Measurements from ENCODE around the gene HECTD4.
"Not testable (repeated sequence)": the region's sequence is repeated elsewhere in the genome, so short reads cannot be mapped to it uniquely, and the experiment has no call there.

Gene HECTD4

DNA sequence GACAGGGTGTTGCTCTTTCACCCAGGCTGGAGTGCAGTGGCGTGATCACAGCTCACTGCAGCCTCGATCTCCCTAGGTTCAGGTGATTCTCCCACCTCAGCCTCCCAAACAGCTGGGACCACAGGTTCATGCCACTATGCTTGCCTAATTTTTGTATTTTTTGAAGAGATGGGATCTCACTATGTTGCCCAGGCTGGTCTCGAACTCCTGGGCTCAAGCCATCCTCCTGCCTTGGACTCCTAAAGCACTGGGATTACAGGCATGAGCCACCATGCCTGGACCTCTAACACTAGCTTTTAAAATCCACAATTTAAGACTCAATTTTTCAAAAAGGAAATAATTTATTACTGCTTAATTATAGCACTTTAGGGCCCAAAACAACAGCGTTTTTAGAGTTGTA lies 149.0 kb downstream of the HECTD4 start:
- ChIA-PET POLR2A (no interaction called here), CTCF (no interaction called here)
- DNase-seq (ENCODE audit: extremely low spot score), result no peak
- TF ChIP-seq SP1 (IDR thresholded peaks at IDR 0.05), result no peak
- TF ChIP-seq, protein P1, sequence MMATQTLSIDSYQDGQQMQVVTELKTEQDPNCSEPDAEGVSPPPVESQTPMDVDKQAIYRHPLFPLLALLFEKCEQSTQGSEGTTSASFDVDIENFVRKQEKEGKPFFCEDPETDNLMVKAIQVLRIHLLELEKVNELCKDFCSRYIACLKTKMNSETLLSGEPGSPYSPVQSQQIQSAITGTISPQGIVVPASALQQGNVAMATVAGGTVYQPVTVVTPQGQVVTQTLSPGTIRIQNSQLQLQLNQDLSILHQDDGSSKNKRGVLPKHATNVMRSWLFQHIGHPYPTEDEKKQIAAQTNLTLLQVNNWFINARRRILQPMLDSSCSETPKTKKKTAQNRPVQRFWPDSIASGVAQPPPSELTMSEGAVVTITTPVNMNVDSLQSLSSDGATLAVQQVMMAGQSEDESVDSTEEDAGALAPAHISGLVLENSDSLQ (IDR thresholded peaks at IDR 0.05), result no peak
- no peak for TF ChIP-seq FOXA1 (IDR thresholded peaks at IDR 0.05)
- no peak for TF ChIP-seq HDGF (IDR thresholded peaks at IDR 0.05; ENCODE audit: borderline replicate concordance)
- TF ChIP-seq BHLHE40 (IDR thresholded peaks at IDR 0.05; ENCODE audit: borderline replicate concordance), result no peak
- TF ChIP-seq ARNT (IDR thresholded peaks at IDR 0.05), result no peak
- no peak for TF ChIP-seq CTBP1 (IDR thresholded peaks at IDR 0.05; ENCODE audit: borderline replicate concordance)
- no peak for TF ChIP-seq SUZ12 (IDR thresholded peaks at IDR 0.05)
- TF ChIP-seq L3MBTL2 (conservative IDR thresholded peaks at IDR 0.05), result no peak
- TF ChIP-seq NFRKB (IDR thresholded peaks at IDR 0.05), result no peak
- TF ChIP-seq ZNF384 (IDR thresholded peaks at IDR 0.05), result no peak

DNA sequence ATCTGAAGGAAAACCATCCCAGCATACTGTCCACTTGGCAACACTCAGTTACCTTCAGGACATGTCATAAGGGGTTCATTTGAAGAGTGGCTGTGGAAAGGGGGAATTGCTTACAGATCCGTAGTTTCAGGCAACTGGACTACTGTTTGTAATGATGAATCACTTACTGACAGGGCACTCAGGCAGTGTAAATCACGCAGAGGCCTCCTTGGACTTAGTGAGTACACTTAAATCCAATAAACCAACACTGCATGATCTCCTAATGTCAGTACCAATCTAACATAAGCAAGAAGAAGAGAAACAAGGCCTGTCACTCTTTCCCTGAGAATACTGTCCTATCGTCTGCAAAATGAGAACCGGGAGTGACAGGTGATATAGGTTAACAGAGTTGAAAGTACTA lies 152.1 kb downstream of the HECTD4 start:
- TF ChIP-seq L3MBTL2 (conservative IDR thresholded peaks at IDR 0.05), result no peak
- TF ChIP-seq ELF4 (IDR thresholded peaks at IDR 0.05), result no peak
- no peak for TF ChIP-seq ARNT (IDR thresholded peaks at IDR 0.05)
- no peak for TF ChIP-seq FOXK2 (IDR thresholded peaks at IDR 0.05)
- TF ChIP-seq HDGF (IDR thresholded peaks at IDR 0.05; ENCODE audit: borderline replicate concordance), result no peak
- TF ChIP-seq, protein P1 (IDR thresholded peaks at IDR 0.05), result no peak
- no peak for TF ChIP-seq NFRKB (IDR thresholded peaks at IDR 0.05)
- no peak for TF ChIP-seq FOXA1 (IDR thresholded peaks at IDR 0.05)
- no peak for TF ChIP-seq BHLHE40 (IDR thresholded peaks at IDR 0.05; ENCODE audit: borderline replicate concordance)
- no peak for TF ChIP-seq FOXM1 (IDR thresholded peaks at IDR 0.05; ENCODE audit: borderline replicate concordance)
- no peak for TF ChIP-seq CTBP1 (IDR thresholded peaks at IDR 0.05; ENCODE audit: borderline replicate concordance)
- TF ChIP-seq SP1 (IDR thresholded peaks at IDR 0.05), result no peak
- TF ChIP-seq SUZ12 (IDR thresholded peaks at IDR 0.05), result no peak
- no peak for TF ChIP-seq ZNF384 (IDR thresholded peaks at IDR 0.05)
- TF ChIP-seq TARDBP (IDR thresholded peaks at IDR 0.05), result no peak
- no peak for TF ChIP-seq LEF1 (IDR thresholded peaks at IDR 0.05; ENCODE audit: borderline replicate concordance)
- CTCF ChIA-PET, result interaction anchor here (0.7 kb wide), 1 partner anchor 151 kb away, joined by 3 read pairs; no protein-coding TSS in a partner anchor
- POLR2A ChIA-PET, result no interaction called here
- DNase-seq (ENCODE audit: extremely low spot score), result no peak

DNA sequence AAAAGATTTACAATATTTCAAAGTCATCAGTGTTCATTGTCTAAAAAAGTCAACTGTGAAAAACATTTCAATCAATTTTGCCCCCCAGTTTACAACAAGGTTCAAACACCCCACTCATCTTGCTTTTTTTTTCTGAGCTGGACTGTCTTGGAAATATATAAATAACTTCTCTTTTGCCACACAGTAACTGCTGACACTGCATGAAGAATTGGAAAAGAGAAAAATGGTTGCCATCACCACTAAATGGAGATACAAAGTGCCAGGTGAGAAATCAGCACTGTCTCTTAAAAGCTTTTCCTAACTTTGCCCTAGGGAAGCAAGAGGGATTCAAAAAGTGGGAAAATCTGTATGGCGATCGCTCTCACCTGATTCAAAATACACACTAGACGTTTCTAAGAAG lies 155.5 kb downstream of the HECTD4 start:
- CTCF ChIA-PET, result no interaction called here
- no peak for TF ChIP-seq CTBP1 (IDR thresholded peaks at IDR 0.05; ENCODE audit: borderline replicate concordance)
- TF ChIP-seq FOXA1 (IDR thresholded peaks at IDR 0.05), result no peak
- TF ChIP-seq ELF4 (IDR thresholded peaks at IDR 0.05), result no peak
- TF ChIP-seq TARDBP (IDR thresholded peaks at IDR 0.05), result no peak
- TF ChIP-seq HDGF (IDR thresholded peaks at IDR 0.05; ENCODE audit: borderline replicate concordance), result no peak
- TF ChIP-seq NFRKB (IDR thresholded peaks at IDR 0.05), result no peak
- no peak for TF ChIP-seq ARNT (IDR thresholded peaks at IDR 0.05)
- no peak for TF ChIP-seq BHLHE40 (IDR thresholded peaks at IDR 0.05; ENCODE audit: borderline replicate concordance)
- POLR2A ChIA-PET, result no interaction called here
- DNase-seq (ENCODE audit: extremely low spot score), result no peak

- CTCF ChIA-PET; DNase-seq (ENCODE audit: extremely low spot score): not testable (repeated sequence)
These were observed 161.6 kb downstream of the HECTD4 start for GRCh38 chr12:112220628-112221027.

DNA sequence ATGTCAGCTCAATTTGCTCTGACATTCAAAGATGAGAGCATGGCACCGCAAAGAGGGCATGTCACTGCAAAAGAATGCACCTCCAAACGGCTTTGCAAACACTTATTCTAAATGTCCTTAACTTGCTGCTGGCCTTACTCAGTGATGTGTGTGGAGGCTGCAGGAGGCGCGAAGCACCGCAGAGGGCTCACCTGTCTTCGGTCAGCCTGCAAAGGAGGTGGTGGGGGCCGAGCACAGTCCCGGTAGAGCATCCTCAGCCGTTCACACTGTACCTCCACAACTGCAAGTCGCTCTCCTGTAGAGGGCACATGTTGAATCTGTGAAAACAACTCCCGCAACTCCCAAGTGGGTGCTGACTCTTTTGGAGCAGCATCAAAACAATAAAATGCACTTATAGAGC lies 163.0 kb downstream of the HECTD4 start:
- CTCF ChIA-PET, result interaction anchor here (0.6 kb wide), 2 partner anchors 24 to 484 kb away, joined by 3 read pairs; no protein-coding TSS in a partner anchor
- no peak for DNase-seq (ENCODE audit: extremely low spot score)
- POLR2A ChIA-PET, result interaction anchor here (0.8 kb wide), 1 partner anchor 184 kb away, joined by 3 read pairs; no protein-coding TSS in a partner anchor
- TF ChIP-seq FOXK2 (IDR thresholded peaks at IDR 0.05), result no peak
- no peak for TF ChIP-seq TARDBP (IDR thresholded peaks at IDR 0.05)
- TF ChIP-seq FOXA1 (IDR thresholded peaks at IDR 0.05), result no peak
- no peak for TF ChIP-seq NFRKB (IDR thresholded peaks at IDR 0.05)
- no peak for TF ChIP-seq BHLHE40 (IDR thresholded peaks at IDR 0.05; ENCODE audit: borderline replicate concordance)
- no peak for TF ChIP-seq SUZ12 (IDR thresholded peaks at IDR 0.05)
- TF ChIP-seq ELF4 (IDR thresholded peaks at IDR 0.05), result no peak
- no peak for TF ChIP-seq ARNT (IDR thresholded peaks at IDR 0.05)
- no peak for TF ChIP-seq ZNF384 (IDR thresholded peaks at IDR 0.05)
- TF ChIP-seq, protein P1 (IDR thresholded peaks at IDR 0.05), result no peak
- TF ChIP-seq FOXM1 (IDR thresholded peaks at IDR 0.05; ENCODE audit: borderline replicate concordance), result no peak
- no peak for TF ChIP-seq LEF1 (IDR thresholded peaks at IDR 0.05; ENCODE audit: borderline replicate concordance)
- no peak for TF ChIP-seq L3MBTL2 (conservative IDR thresholded peaks at IDR 0.05)

More at GRCh38 chr12:112220628-112221027, 161.6 kb downstream of the HECTD4 start:
- POLR2A ChIA-PET, result not testable (repeated sequence)

DNA sequence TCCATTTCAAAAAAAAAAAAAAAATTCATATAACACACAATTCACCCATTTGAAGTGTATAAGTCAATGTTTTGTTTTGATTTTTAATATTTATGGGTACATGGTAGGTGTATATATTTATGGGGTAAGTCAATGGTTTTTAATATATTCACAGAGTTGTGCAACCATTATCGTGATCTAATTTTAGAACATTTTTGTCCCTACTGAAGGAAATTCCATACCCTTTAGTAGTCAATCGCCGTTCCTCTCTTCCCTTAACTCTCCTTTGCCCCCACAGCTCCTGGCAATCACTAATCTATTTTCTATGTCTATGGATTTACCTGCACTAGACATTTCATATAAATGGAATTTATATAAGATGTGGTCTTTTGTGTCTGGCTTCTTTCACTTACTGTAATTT lies 164.1 kb downstream of the HECTD4 start:
- POLR2A ChIA-PET, result interaction anchor here (0.8 kb wide), 1 partner anchor 185 kb away, joined by 3 read pairs; no protein-coding TSS in a partner anchor
- CTCF ChIA-PET, result no interaction called here
- TF ChIP-seq SP1 (IDR thresholded peaks at IDR 0.05), result no peak
- TF ChIP-seq FOXM1 (IDR thresholded peaks at IDR 0.05; ENCODE audit: borderline replicate concordance), result no peak
- no peak for TF ChIP-seq NFRKB (IDR thresholded peaks at IDR 0.05)
- no peak for TF ChIP-seq ELF4 (IDR thresholded peaks at IDR 0.05)
- TF ChIP-seq FOXA1 (IDR thresholded peaks at IDR 0.05), result no peak
- TF ChIP-seq ARNT (IDR thresholded peaks at IDR 0.05), result no peak
- no peak for TF ChIP-seq L3MBTL2 (conservative IDR thresholded peaks at IDR 0.05)
- TF ChIP-seq BHLHE40 (IDR thresholded peaks at IDR 0.05; ENCODE audit: borderline replicate concordance), result no peak
- no peak for TF ChIP-seq SUZ12 (IDR thresholded peaks at IDR 0.05)
- no peak for TF ChIP-seq FOXK2 (IDR thresholded peaks at IDR 0.05)
- TF ChIP-seq, protein P1 (IDR thresholded peaks at IDR 0.05), result no peak
- no peak for TF ChIP-seq CTBP1 (IDR thresholded peaks at IDR 0.05; ENCODE audit: borderline replicate concordance)
- no peak for TF ChIP-seq LEF1 (IDR thresholded peaks at IDR 0.05; ENCODE audit: borderline replicate concordance)
- no peak for TF ChIP-seq TARDBP (IDR thresholded peaks at IDR 0.05)
- TF ChIP-seq HDGF (IDR thresholded peaks at IDR 0.05; ENCODE audit: borderline replicate concordance), result no peak
- no peak for TF ChIP-seq ZNF384 (IDR thresholded peaks at IDR 0.05)

More for the DNA sequence above, 164.1 kb downstream of the HECTD4 start:
- DNase-seq (ENCODE audit: extremely low spot score), result no peak

Measured in HEK293T (cell line).